Measurements from ENCODE around the gene PCGF5.

DNA sequence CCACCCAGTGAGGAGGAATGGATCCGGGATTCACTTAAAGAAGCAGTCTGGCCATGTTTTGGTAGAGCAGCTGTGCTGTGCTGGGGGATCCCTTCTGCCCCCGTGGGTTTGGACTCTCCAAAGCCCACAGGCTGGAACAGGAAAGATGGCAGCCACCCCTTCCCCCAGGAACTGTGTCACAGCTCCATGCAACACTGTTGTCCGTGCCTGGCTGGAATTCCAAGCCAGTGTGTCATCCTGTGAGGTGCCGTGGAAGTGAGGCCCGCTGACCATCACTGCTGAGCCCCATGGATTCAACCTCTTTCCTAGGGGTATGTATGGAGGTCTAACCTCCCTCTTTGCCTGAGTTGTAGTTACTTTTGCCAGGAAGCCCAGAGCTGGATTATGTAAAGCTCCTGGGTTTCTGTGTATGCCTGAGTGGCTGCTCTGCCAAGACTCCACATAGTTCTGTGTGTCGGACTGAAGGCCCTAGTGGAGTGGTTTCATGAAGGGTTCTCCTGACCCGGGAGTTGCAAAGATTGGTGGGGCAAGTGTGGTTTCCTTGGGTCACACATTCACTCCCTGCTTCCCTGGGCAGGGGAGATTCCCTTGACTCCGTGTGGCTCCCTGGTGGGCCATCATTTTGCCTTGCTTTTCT lies 35.1 kb upstream of the PCGF5 start:
- TF ChIP-seq, protein P1, sequence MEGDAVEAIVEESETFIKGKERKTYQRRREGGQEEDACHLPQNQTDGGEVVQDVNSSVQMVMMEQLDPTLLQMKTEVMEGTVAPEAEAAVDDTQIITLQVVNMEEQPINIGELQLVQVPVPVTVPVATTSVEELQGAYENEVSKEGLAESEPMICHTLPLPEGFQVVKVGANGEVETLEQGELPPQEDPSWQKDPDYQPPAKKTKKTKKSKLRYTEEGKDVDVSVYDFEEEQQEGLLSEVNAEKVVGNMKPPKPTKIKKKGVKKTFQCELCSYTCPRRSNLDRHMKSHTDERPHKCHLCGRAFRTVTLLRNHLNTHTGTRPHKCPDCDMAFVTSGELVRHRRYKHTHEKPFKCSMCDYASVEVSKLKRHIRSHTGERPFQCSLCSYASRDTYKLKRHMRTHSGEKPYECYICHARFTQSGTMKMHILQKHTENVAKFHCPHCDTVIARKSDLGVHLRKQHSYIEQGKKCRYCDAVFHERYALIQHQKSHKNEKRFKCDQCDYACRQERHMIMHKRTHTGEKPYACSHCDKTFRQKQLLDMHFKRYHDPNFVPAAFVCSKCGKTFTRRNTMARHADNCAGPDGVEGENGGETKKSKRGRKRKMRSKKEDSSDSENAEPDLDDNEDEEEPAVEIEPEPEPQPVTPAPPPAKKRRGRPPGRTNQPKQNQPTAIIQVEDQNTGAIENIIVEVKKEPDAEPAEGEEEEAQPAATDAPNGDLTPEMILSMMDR (IDR thresholded peaks at IDR 0.05; ENCODE audit: low read depth, low read length): no peak
- no peak for TF ChIP-seq EZH2phosphoT487 (IDR thresholded peaks at IDR 0.05; ENCODE audit: low read depth)

Measured in OCI-LY3 (cell line).